ENCODE measurements around the gene SDHB.

GRCh38 chr1:16984717-16985116, 69.1 kb downstream of the SDHB start:
- no peak for TF ChIP-seq CTCF (conservative IDR thresholded peaks at IDR 0.05; ENCODE audit: low read length)
- no peak for TF ChIP-seq EZH2phosphoT487 (IDR thresholded peaks at IDR 0.05; ENCODE audit: borderline replicate concordance, low read depth, low read length)
